Dermis blood vessel endothelial cell (primary cell): ENCODE measurements around the gene PELI3. TPM values are rescaled to one million over a fixed set of nuclear protein-coding genes. Genes with fewer than 3 reads are reported as not detected.
"Not testable (repeated sequence)": the region's sequence is repeated elsewhere in the genome, so short reads cannot be mapped to it uniquely, and the experiment has no call there.

ENCODE experiments used
- DNase-seq: peaks from one replicate; pipeline ENCODE4 v3.0.0; 2010
- total RNA-seq: library from RNA; depleted of rRNA; stranded (reverse); fragments of >200 nt; gene quantifications from 2 replicates; pipeline ENCODE4 v1.2.3, GENCODE V29; 2014

Gene PELI3
- total RNA-seq, 1 donor from 2014 or later: 4.9 TPM

DNA sequence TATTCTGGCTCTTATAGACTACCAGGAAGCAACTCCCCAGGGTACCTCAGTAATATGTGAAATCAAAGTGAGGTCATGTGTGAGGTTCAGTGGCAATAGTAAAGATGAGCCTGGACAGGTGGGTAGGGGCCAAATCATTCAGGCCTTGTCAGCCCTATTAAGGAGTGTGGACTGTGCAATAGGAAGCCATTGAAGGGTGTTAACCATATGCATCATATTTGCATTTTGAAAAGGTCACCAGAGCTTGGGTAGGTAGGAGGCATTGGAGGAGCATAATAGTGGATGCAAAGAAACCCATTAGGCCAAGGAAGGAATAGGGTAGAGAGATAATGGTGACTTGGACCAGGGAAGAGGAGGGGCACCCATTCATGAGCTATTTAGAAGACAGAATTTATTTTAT, 19.7 kb upstream of the PELI3 start:
- no peak for DNase-seq

DNA sequence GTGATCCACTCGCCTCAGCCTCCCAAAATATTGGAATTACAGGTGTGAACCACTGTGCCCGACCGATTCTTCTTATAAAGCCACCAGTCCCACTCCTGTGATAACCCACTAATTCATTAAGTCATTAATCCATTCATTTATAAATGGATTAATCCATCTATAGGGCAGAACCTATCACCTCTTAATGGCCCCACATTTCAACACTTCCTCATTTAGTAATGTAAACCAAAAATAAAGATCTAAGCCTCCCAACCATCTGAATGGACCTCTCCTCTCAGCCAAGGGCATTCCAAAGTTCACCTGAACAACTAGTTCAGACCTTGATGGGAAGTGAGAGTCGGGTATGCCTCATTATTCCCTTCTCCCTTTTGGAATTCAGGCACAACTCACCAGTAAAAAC, 18.2 kb upstream of the PELI3 start:
- no peak for DNase-seq

DNA sequence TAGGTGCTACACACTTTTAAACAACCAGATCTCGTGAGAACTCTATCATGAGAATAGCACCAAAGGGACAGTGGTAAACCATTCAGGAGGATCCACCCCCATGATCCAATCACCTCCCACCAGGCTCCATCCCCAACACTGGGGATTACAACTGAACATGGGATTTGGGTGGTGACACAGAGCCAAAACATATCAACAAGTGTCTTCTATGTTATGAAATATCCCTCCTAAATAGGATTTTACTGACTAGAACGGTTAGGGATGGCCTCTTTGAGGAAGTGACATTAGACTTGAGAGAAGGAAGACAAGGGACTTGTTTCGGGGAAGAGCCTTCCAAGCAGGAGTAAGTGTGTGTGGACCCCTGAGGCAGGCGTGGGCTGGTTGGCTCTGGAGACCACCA, 16.1 kb upstream of the PELI3 start:
- DNase-seq: no peak

DNA sequence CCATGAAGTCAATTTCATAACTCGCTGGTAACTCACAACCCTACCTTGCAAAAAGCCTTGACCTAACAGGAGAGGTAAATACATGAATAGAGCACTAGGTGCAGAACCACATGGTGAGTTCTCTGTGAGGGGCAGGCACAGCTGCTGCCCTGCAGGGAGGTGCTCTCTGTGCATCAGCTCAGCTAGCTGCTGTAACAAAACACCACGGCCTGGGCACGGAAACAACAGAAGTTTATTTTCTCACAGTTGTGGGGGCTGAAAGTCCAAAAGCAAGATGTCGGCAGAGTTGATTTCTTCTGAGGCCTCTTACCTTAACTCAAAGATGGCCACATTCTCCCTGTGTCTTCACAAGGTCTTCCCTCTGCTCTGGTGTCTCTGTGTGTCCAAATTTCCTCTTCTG, 15.0 kb upstream of the PELI3 start:
- no peak for DNase-seq

DNA sequence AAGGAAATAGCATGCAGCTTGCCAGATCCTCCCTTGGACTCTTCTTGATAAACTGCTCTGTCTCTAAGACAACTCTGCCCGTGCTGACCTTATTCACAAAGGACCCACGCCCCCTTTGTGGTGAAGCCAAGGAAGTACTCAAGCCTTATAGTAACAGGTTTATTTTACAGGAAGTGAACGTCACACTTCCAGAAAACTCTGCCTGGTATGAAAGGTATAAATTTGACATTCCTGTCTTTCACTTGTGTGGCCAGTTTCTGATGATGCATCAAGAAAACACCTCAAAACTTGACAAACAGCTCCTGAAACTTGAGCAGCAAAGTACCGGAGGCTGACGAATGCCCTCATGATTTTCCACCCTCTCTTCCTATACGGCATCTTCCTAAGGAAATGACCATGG, 12.5 kb upstream of the PELI3 start:
- no peak for DNase-seq

DNA sequence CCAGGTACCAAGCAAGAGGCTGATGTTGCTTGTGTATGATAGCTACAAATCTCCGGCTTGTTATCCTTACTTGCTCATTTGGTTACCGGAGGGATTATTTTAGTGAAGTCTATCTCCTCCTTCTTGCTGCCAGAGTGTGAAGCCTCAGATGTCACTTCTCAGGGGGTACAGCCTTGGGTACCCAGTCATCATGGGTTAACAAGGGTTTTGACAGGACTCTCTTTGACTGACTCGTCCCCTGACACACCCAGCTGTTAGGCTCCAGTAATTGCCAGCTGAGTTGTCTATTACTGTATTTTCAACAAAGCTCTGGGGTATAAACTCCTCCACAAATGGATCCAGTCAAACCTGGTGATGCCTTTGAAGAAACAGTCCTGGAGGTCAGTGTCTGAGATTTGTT, 11.9 kb upstream of the PELI3 start:
- no peak for DNase-seq

DNA sequence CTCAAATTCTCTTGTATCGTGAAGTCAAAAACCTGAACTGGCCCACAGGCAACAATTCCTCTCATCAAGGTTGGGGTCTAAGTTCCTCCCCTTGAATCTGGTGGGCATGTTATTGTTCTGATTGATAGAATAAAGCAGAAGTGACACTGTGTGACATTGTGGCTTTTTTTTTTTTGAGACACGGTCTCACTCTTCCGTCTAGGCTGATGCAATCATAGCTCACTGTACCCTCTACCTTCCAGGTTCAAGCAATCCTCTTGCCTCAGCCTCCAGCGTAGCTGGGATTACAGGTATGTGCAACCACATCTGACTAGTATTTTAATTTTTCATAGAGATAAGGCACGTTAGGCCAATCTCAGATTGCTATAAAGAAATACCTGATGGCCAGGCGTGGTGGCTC, 8.9 kb upstream of the PELI3 start:
- no peak for DNase-seq

DNA sequence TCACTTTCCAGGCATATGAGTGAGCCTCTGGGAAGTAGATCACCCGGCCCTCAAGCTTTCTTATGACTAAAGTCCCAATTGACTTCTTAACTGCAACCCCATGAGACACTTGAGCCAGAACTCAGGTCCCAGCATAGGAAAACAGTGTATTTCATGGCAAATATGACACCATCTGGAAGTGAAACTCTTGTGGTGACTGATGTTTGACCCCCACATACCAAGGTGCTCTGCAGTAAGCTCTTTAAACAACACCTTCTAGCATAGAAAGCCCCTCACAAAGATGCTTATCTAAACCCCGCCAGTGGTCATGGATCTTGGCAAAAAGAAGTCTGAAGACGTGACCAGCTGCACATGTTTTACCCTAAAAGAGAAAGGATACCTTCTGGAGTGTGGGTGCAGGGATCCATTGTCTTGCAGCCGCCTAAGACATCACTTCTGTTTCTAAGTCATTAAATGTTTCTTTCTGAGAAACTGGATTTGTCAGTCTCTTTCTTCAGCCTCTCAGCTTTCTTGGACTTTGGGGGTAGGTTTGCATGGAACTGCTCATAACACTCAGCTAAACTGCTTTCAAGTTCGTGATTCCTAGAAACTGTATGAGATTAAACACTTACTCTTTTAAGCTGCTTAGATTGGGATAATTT, 7.4 kb upstream of the PELI3 start:
- DNase-seq: no peak

DNA sequence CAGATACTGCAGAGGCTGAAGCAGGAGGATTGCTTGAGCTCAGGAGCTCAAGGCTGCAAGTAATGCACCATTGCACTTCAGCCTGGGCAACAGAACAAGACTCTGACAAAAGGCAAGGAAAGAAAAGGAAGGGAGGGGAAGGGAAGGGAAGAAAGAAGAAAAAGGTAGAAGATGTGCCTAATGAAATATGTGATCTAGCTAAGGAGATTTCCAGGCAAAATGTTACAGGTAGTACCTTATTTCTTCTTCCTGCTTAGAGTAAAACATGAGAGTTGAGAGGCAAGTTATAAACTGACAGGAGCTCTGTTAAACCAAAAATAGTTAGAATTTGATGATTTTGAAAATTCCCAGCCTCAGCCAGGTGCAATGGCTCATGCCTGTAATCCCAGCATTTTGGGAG, 4.7 kb upstream of the PELI3 start:
- no peak for DNase-seq

DNA sequence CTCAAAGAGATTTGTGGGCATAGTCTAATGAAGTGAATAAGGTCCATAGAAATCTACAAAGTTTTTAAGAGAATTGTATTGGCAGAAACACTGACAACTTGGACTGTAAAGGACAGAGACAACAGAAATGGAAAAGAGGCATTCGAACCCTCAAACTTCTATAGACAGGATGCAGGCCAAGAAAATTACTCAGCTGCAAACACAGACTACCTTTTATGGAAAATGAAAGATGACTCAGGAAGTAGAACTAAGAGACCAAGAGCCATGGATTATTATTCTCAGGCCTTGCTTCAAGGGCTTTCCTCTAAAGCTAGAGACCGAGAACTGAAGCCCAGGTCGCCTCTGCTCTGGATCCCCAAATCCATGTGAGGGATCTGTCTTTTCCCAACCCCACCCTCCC, 3.8 kb upstream of the PELI3 start:
- no peak for DNase-seq

DNA sequence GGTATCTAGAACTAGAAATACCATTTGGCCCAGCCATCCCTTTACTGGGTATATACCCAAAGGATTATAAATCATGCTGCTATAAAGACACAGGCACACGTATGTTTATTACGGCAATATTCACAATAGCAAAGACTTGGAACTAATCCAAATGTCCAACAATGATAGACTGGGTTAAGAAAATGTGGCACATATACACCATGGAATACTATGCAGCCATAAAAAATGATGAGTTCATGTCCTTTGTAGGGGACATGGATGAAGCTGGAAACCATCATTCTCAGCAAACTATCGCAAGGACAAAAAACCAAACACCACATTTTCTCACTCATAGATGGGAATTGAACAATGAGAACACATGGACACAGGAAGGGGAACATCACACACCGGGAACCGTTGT, 2.6 kb upstream of the PELI3 start:
- not testable (repeated sequence) for DNase-seq

DNA sequence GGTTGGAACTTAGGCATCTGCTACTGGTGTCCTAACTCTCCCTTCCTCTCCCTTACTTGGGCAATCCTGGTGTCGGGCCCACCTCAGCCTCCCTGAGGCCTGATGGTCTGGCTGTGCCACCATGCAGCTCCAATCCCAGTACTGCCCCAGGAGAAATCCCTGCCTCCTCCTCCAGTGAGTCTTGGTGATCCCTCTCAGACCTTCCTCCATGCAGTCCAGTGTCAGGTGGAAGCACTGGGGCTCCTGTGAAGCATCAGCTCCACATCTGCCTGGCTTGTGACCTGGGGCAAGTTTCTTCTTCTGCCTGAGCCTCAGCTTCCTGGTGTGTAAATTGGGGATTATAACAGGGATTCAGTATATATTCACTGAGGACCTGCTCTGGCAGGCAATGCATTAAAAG, 1.8 kb upstream of the PELI3 start:
- DNase-seq: no peak

DNA sequence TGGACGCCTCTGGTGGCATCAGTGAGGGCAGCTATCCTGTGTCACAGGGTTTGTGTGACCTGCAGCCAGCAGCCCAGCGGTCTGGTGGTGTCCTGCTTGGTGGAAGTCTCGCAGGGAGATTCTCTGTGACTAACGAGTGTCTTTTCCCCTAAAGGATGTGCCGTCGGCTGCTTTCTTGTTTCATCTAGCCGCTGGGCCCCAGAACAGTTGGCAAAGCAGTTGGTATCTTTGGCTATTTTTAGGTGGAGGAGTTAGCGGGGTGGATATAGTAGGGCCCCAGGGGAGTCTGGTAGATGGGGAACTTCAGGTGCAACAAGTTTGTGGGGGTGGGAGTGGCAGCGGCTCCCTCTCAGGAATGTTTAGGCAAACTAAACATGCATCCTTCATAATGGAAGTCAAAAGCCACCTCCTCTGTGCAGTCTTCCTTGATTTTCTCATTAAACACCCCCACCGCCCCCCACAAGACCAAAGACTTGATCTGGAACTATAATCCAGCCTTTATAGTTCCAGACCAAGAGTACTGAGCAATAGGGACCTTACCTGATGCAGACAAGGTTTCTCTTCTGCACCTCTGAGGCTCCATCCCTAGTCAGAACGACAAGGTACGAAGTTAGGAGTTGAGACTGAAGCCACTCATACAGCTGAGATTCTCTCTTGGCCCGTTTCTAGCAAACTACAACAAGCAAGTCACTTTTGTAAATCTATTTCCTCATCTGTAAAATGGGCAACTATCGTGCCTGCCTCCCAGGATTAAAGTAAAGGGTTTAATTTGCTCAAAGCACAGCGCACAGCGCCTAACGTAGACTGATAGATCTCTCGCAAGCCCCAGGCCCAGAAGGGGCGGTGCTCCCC, 1.1 kb upstream of the PELI3 start:
- no peak for DNase-seq

DNA sequence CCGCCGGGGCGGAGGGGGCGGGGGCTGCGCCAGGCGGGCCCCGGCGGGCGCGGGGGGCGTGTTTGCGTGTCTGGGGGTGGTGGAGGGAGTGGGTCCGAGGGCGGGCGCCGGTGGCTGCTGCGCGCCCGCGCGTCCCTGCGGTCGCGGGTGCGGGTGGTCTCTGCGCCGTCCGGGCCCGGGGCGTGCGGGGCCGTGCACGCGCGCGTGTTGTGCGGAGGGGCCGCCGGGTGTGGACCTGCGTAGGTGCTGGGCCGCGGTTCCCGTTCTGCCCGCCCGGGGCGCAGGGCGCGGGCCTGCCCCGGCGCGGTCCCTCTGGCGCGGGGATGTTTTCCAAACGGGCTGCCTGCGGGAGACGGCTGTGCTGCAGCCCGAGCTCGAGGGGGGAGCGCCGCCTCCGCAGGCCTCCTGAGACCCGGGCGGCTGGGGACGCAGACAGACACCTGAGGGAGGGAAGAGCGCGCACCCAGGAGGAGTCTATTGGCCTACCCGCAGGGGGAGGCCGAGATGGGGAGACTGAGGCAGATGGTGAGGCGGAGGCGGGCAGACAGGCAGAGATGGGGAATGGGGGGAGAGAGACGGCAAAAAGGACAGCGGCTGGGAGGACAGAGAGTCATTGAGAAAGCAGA, 442 bp downstream of the PELI3 start:
- DNase-seq: peak; percentile 30

DNA sequence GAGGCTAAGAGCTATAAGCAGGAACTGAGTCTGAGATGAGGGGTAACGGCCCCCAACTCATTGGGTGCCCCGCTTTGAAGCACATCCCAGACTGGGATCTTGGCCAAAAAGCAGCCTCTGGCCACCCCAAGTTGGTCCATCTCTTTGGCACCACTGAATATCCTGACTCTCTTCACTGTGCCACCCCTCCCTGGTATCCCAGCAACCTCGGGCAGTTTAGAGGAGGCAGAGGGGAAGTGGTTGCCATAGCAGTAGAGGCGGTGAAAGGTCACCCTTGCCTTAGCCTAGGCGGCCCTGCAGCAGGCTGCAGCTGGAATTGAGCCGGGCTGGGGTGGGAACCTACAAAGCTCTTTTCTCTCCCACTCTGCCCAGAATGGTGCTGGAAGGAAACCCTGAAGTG, 1.1 kb downstream of the PELI3 start:
- DNase-seq: no peak

DNA sequence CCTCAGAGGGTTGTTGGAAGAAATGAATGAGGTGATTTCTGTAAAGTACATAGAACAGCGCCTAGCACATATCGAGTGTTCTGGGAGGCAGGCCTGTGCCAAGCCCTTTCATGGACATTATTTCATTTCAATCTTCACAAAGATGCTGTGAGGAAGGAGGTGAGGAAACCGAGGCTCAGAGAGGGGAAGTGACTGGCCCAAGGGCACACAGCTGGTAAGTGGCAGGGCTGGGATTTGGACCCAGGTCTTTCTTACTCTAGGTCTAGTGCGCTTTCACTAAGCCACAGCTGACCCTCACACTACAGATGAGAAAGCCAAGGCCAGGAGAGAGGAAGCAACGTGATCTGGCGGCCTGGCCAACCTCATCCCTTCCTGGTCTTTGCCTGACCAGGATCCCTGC, 2.0 kb downstream of the PELI3 start:
- DNase-seq: no peak

DNA sequence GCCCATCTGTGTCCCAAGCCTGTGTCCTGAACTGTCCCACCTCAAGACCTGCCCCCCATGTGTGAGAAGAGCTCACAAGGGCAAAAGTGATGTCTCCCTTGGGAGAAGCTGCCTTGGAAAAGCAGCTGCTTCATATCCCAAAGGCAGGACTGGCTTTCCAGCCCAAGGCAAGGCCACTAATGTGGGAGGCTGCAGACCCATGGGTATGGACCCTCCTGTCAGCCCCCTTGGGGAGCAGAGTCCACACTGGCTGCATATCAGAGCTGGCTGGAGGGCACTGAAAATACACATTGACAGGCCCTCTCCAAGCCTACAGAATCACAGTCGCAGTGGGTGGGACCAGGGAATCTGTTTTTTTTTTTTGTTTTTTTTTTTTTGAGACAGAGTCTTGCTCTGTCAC, 2.7 kb downstream of the PELI3 start:
- no peak for DNase-seq

DNA sequence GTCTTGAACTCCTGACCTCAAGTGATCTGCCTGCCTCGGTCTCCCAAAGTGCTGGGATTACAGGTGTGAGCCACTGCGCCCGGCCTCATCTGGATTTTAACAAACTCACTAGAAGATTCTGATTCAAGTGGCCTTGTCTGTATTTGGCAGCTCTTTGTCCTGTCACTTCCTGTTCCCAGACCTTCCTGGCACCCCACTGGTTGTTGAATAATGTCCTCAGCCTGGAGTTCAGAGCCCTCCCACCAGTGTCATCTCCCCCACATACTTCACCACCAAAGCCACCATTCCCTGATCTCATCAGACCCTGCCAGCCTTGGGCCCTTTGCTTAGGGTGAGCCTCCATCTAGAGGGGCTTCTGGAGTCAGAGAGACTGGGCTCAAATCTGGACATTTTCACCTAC, 3.3 kb downstream of the PELI3 start:
- DNase-seq: no peak

DNA sequence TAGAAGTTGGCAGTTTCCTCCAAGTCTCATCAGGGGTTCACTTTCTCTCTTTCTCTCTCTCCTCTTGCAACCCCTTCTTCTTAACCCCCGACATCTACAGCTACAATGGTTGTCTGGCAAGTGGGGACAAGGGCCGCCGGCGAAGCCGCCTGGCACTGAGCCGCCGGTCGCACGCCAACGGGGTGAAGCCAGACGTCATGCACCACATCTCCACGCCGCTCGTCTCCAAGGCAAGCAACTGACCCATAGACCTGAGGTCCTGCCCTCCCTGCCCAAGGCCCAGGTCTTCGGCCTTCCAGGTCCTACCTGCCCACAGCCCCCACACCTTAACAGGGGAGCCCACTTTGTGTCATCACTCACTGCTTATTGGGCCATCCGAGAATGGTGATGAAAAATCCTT, 4.4 kb downstream of the PELI3 start:
- no peak for DNase-seq

DNA sequence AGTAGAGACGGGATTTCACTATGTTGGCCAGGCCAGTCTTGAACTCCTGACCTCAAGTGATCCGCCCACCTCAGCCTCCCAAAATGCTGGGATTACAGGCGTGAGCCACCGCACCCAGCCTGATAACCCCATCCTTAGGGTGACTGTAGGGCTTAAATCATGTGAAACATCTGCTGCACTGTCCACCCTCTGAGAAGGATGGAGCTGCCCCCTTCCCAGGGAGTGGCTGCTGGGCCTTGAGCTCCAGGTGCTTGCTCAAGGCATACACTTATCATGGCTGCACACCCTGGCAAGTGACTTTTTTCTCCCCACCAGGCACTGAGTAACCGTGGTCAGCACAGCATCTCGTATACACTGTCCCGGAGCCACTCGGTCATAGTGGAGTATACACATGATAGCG, 5.3 kb downstream of the PELI3 start:
- no peak for DNase-seq

DNA sequence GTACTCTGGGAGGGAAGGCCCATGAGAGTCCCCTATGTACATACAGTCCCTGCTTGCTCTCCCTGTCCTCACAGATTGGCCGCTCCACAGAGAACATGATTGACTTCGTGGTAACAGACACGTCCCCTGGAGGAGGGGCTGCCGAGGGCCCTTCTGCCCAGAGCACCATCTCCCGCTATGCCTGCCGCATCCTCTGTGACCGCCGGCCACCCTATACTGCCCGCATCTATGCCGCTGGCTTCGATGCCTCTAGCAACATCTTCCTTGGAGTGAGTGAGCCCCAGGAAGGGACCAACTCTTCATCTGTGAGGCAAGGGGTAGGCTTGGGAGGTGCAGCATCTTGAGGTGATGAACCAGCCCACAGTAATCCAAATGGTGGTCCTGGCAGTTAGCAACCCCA, 6.5 kb downstream of the PELI3 start:
- DNase-seq: no peak

DNA sequence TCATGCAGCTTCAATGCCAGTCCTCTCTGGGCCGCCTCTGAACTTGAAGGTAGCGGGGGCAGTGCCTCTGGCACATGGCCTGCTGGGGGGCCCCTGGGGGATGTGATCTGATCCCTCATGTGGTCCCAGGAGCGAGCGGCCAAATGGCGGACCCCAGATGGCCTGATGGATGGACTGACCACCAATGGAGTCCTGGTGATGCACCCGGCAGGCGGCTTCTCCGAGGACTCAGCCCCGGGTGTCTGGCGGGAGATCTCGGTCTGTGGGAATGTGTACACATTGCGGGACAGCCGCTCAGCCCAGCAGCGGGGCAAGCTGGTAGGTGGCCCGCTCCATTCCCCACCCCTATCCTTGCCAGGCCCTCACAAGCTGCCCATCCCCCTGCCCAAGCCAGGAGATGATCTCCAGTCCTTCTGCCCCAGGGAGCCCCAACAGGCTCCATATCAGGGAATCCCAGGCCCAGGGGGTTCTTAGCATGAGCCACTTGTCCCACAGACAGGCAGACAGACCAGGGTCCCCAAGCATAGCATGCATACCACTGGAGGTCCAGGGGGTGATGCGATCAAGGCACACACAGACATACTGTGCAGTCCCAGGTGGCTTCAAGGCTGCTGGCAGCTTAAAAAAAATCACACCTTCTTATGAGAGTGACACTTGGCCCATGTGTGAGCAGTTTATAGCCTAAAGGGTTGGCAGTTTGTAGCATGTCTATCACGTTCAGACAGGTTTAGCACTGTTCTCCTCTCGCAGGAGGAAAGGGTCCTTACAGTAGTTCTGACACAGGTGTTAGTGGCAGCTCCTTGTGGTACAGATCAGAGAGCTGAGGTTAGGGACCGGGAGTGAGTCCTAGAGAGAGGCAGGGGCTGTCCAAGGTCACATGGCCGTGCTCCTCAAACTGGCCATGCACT, 7.2 kb downstream of the PELI3 start:
- no peak for DNase-seq
